Measurements from ENCODE around the gene PLK1.
"Not testable (repeated sequence)": the region's sequence is repeated elsewhere in the genome, so short reads cannot be mapped to it uniquely, and the experiment has no call there.

Gene PLK1

GRCh38 chr16:23678430-23679273 lies at the start of gene PLK1:
Gene PLK1 (plus strand): TSS chr16:23678889. CDS start chr16:23678933, 44 bp downstream.
- peak; percentile 90 for DNase-seq (ENCODE audit: low spot score)
- no peak for FAIRE-seq

GRCh38 chr16:23629516-23629915 lies 49.2 kb upstream of the PLK1 start:
- no peak for FAIRE-seq
- DNase-seq (ENCODE audit: low spot score) = no peak

- not testable (repeated sequence) for FAIRE-seq; DNase-seq (ENCODE audit: low spot score)
These were observed 46.8 kb upstream of the PLK1 start for GRCh38 chr16:23631874-23632273.

GRCh38 chr16:23634461-23635036 lies 44.1 kb upstream of the PLK1 start:
- no peak for FAIRE-seq
- DNase-seq (ENCODE audit: low spot score) = no peak

GRCh38 chr16:23635958-23636357 lies 42.7 kb upstream of the PLK1 start:
- no peak for FAIRE-seq
- DNase-seq (ENCODE audit: low spot score) = no peak

- FAIRE-seq = no peak
- peak; percentile 7 for DNase-seq (ENCODE audit: low spot score)
These were observed 38.1 kb upstream of the PLK1 start for GRCh38 chr16:23640615-23640930.

GRCh38 chr16:23640931-23641765 lies 37.5 kb upstream of the PLK1 start, which contains the start of the genes DCTN5 and PALB2:
Gene DCTN5 (plus strand): TSS chr16:23641466. CDS start chr16:23641543, 77 bp downstream.
Gene PALB2 (minus strand): TSS chr16:23641310. CDS start chr16:23641157, 153 bp downstream.
- FAIRE-seq = no peak
- DNase-seq (ENCODE audit: low spot score) = peak; percentile 95

- FAIRE-seq = no peak
- no peak for DNase-seq (ENCODE audit: low spot score)
These were observed 36.4 kb upstream of the PLK1 start for GRCh38 chr16:23642246-23642774.

- DNase-seq (ENCODE audit: low spot score) = no peak
- no peak for FAIRE-seq
These were observed 27.8 kb upstream of the PLK1 start for GRCh38 chr16:23650674-23651416.

- FAIRE-seq = no peak
- no peak for DNase-seq (ENCODE audit: low spot score)
These were observed 26.7 kb upstream of the PLK1 start for GRCh38 chr16:23651943-23652468.

- FAIRE-seq = no peak
- DNase-seq (ENCODE audit: low spot score) = no peak
These were observed 14.8 kb upstream of the PLK1 start for GRCh38 chr16:23663918-23664317.

GRCh38 chr16:23666571-23667354 lies 11.9 kb upstream of the PLK1 start:
- DNase-seq (ENCODE audit: low spot score) (no peak), FAIRE-seq (no peak)

- FAIRE-seq = no peak
- no peak for DNase-seq (ENCODE audit: low spot score)
These were observed 11.4 kb upstream of the PLK1 start for GRCh38 chr16:23667355-23667659.

GRCh38 chr16:23668225-23668624 lies 10.5 kb upstream of the PLK1 start:
- DNase-seq (ENCODE audit: low spot score) (no peak), FAIRE-seq (no peak)

GRCh38 chr16:23668873-23669272 lies 9.8 kb upstream of the PLK1 start:
- no peak for DNase-seq (ENCODE audit: low spot score)
- no peak for FAIRE-seq

- no peak for DNase-seq (ENCODE audit: low spot score)
- no peak for FAIRE-seq
These were observed 8.4 kb upstream of the PLK1 start for GRCh38 chr16:23670137-23670776.

- no peak for DNase-seq (ENCODE audit: low spot score)
- FAIRE-seq = no peak
These were observed 4.6 kb upstream of the PLK1 start for GRCh38 chr16:23673971-23674614.

- FAIRE-seq = no peak
- no peak for DNase-seq (ENCODE audit: low spot score)
These were observed 1.7 kb upstream of the PLK1 start for GRCh38 chr16:23676924-23677480.

Data from urothelium cell line (cell line).